Measurements from ENCODE around the gene MBNL2.

The MBNL2 gene

DNA sequence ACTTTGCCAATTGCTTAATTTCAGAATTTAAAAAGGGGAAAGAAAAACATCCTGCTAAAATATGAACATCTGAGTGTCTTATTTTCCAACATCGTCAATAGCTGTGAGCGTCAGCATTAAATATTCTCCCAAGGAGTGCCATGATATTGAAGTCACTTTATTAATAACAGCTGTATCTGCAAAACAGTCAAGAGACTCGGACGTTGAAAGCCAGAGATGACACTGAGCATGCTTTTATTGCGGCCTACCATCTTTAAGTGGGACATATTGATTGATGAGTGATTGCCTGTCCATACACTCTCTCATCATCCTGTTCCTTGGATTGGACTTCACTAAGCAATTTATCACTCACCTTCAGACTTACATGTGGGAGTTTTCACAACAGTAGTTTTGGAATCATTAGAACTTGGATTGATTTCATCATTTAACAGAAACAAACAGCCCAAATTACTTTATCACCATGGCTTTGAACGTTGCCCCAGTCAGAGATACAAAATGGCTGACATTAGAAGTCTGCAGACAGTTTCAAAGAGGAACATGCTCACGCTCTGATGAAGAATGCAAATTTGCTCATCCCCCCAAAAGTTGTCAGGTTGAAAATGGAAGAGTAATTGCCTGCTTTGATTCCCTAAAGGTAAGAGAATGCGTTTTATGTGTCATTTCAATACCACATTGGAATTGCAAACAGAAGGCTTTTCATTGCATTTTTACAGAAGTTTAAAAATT, 53.8 kb downstream of the MBNL2 start:
- no peak for DNase-seq

DNA sequence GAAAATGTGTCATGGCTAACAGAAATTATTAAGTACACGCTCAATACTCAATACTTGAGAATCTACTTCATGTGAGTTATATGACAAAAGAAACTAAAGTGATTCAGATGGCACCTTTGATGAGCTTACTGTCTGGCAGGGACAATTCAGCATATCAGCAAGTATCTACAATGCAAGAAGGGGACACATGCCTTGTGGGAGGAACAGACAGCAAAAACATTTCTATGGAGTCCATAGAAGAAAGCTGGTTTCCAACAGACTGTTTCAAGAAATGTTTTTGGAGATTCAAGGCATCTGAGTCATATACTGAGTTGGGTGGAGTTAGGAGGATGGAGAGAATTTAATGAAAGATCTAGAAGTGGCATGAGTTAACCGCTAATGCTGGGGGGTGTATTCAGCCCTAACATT, 54.7 kb downstream of the MBNL2 start:
- no peak for DNase-seq

DNA sequence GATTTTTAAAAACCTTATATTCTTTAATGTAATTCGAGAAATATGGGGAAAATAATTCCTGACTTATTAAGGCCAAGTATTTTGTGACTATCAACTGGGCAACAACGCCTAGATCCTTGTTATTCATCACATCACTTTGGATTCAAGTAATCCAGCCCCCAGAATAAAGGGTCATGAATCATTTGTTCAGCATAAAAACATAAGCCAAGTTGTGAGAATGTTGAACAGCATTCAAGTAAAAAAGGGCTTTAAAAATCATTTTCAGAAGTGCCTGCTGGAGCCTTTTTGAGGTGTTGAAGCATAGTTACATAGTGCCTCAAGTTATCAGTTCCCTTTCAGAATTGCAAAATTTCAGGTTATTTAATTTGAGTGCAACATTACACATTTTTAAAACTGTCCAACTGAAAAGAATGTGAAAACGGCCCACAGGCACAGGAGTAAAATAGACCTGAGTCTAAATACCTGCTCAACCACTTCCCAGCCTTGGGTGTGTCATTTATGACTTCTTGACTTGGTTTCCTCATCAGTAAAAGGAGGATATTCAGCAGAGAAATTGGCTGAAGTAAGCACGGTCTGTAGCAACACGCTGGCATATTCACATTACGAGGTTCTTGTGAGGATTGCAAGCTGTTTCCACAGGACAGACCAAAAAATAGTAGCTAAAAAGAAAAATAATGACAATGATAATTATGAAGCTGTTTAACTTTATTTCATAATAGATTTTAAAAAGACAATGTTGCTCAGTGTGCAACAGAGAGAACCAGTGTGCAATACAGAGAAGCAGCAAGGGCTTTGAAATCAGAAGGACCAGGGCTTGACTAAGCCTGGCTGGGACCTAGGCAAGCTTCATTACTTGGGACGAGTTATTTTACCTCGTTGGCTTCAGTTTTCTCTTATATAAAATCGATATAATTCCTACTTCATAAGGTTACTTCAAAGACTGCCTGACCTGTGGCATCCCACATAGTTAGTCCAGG, 56.6 kb downstream of the MBNL2 start:
- no peak for DNase-seq

DNA sequence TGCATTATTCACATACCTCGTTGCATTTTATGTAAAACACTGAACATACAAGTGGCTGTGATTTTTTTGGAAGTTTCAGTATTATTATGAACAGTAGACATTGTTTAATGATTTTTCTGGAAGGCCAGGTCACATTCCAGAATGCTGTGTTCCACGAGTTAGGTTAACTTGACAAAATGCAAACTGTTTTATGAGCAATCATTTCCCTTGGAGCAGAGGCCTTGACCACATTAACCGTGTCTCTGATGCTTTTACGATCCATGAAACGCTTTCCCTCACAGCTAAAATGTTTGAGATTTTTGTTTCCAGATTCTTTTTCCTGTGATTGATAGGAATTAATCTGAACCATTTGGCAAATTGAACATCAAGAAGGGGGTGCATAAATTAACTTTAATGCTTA, 57.8 kb downstream of the MBNL2 start:
- no peak for DNase-seq

DNA sequence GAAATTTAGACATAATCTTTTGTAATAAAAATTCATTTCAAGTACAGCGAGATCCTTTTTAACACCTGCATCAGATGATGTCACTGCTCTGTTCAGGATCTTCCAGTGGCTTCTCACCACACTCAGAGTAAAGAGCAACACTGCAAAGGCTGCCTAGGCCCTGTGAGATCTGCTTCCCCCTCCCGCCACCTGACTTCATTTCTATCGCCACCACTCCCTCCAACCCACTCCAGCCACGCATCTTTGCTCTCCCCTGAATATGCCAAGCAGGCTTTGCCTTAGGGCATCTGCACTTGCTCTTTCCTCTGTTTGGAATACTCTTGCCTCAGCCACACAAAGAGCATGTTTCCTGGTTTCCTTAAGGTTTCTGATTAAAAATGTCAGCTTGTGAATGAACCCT, 58.3 kb downstream of the MBNL2 start:
- no peak for DNase-seq

DNA sequence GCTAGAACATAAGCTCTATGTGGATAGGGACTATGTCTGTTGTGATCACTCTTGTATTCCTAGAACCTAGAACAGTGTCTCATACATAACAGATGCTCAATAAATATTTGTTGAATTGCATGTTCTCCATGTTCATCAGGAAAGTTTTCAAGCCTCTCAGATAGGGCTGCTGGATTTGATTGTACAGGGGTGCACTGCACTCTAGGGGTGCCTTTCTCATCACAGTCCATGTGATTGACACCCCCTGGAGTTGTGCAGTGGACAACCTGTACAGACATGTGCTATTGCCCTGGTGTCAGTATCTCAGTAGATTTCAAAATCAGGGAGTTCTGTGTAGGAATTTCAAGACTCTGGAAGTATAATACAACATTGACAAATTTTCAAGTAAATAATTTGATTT, 58.9 kb downstream of the MBNL2 start:
- no peak for DNase-seq

DNA sequence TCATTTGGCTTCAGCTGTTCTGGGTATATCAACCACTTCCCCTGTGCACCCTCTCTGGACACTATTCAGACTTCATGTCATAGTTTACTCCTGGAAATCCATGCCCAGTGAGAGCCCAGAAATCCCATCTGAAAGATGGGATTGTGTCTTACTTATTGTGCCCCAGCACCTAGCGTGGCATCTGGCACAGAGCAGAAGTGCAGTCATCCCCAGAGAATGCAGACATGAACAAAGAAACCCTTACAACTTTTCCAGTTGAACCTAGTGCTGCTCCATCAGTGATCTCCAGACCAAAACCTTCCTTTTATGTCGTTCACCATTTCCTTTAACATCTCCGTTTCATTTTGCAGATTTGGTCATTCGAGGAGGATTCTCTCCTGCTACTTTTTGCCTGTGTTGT, 60.6 kb downstream of the MBNL2 start:
- DNase-seq: no peak

DNA sequence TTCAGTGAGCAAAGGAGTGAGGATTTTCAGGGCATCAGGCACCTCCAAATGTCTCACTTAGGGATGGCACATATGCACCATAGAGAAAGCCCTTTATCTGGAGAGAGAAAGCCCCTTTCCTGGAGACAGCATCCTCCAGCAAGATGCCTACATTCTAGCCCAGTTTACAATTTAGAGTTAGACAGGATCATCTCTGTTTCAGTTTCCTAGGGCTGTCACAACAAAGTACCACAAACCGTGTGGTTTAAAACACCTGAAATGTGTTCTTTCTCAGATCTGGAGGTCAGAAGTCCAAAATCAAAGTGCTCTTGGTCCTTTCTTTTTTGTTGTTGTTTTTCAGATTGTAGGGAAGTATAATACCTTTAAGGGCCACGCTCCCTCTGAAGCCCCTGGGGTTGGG, 61.8 kb downstream of the MBNL2 start:
- no peak for DNase-seq

DNA sequence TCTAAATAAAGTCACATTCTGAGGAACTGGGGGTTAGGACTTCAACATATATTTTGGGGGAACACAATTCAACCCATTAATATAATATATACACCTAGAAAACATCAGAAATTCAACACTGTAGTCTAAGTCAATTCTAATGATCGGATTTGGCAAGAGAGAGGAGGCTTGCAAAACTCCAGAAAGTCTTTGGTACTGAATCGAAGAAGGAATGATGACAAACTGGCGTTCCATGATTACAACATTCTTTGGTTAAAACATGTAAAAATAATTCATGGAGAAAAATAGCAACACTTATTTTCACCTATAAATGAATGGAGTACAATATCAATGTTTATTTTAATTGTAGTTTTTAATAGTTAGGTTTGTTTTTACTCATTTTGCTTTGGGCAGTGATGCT, 62.4 kb downstream of the MBNL2 start:
- no peak for DNase-seq

DNA sequence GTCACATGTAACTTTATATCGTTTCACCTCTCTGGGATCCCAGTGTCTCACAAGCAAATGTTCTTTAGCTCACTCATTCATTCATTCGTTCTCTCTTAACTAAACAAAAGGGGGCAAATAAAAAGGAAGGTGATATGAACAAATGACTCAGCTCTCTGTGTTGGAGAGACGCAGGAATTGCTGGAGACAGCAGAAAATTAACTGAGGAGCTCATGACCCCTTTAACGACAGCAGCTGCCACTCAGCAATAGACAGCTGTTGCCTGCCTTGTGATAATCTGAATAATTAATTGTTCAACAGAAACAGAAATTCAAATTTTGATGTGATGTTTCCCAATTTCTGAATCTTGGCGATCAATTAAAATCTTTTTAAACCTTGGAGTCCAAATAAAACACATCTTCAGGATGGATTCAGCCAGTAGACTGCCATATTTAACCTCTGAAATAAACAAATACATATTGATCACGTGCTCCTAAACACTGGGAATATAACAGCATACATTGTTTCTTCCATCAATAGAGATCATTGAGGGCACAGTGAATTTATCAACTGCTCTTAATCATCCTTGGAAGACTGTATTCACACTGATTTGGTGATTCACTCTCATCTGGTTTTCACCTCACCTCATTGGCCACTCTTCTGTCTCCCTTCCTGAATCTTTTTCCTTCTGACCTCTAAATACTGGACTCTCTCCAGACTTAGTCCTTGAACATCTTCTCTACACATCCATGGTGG, 63.3 kb downstream of the MBNL2 start:
- no peak for DNase-seq

DNA sequence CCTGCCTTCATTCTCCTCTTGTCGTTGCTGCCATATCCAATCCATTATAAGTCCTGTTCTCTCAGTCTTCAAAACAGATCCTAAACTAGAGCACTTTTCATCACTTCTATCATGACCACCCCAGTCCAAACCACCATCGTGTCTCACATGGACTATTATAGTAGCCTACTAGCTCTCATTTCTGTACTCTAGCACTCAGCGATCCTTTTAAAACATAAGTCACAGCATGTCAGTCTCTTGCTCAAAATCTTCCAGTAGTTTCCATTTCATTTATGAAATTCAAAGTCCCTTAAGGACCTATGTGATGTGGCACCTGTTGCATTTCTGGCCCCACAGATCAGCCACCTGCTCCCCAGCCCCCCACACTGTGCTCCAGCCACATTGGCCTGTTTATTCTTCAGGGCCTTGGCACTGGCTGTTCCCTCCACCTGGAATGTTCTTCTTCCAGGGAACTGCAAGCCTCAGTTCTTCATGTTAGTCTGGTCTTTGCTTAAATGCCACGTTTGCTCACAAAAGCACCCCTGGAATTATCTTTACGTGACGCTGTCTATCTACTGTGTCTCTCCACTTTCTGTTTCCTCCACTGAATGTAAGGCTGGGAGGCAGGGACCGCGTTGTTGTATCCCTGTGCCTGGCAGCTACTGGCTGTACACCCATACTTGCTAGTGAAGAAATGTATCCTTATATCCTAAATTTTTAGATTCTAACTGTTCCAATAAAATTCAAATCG, 64.3 kb downstream of the MBNL2 start:
- DNase-seq: no peak

DNA sequence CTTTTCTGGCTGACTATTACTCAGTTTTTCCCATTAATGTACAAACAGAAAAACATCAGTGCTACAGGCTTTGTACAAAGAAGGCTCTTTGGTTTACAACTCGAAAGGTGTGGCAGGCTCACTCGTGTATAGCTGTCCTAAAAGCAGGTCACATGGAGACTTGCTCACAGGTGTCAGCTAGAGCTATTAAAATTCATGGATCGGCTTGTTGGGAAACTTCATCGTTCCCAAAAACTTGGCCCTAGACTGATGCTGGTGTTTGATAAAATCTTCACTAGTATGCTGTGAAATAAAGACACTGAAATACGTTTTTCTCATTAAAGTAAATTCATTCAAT, 64.9 kb downstream of the MBNL2 start:
- DNase-seq: no peak

DNA sequence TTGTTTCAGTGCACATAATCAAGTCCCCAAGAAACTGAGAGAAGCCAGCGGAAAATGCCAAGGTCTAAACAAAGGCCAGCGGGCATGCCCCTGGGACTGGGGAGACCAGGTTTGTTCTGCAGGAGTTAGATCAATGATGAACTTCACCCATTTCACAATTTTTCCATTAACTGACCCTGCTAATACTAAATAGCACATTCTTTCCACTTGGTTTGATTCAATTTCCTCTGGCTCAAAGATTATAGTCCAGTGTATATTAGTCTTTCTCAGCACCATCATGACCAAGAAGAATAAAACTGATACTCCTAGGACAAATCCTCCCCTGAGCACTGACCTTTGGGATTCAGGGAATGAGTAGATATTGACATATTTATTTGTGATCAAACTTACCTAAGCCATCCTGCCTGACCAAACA, 66.4 kb downstream of the MBNL2 start:
- no peak for DNase-seq

DNA sequence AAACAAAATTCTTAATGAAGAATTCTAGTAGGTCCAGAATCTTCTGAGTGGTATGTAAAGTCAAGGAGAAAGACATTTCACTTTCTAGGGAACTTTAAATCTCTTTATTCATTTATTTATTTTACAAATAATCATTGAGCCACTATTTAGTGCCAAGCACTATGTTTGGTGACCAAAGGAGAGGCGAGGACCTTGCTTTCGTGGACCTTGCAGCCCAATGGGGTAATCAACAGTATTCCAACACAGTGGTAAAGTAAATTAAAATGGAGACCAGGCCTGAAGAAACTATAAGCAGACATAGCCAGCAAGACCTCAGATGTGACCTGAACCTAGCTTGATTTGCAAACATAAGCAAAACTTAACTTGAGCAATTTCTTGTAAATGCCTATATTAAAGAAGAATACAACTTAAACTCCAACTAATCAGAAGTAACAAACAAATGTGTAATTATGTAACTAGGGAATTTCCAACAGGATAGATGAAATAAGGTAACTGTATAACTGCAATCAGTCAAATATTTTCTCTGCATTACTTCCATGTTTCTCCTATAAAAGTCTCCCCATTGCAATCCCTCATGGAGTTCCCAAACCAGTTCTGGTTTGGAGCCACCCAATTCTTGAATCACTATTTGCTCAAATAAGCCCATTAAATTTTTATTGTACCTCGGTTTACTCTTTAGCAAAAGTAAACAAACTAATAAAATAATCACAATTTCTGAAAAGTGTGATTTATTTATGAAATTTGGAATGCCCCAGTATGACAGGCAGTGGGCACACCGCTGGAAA, 67.6 kb downstream of the MBNL2 start:
- DNase-seq: no peak

DNA sequence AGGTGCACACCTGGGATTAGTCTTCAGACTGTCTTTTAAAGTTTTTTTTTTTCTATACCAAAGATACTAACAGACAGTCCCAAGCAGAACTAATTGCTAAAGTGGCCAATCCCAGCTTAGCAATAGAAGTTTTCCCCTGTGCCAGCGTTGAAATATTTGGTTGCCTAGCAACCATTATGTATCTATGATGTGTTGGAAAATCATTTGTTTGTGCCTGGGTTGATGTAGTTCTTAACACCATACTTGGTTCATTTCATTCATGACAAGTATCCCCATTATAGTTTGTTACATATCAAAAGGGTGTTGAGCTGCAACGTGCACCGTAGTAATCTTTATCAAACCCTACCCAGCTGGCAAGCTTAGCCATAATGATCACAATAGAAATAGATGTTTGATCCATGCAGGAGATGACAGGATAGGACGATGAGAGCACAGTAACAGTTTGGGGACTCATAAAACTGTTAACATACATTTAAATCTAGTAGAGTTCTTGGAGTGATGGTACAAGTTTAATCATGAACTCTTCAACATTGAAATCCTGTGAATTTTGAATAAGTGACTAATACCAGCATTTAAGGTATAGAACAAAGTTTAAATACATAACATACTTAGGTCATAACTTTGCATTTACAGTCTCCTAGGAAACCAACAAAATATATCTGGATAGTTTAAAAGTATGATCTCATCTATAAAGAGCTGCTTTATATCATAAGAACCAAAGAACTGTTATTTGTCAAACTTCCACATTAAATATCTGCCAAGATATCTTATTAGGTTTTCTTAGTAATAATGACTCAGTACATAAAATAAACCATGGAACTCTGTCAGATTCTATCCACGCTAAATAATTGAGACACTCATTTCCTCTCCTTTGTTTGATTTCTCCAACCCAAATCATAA, 73.4 kb downstream of the MBNL2 start:
- DNase-seq: no peak

DNA sequence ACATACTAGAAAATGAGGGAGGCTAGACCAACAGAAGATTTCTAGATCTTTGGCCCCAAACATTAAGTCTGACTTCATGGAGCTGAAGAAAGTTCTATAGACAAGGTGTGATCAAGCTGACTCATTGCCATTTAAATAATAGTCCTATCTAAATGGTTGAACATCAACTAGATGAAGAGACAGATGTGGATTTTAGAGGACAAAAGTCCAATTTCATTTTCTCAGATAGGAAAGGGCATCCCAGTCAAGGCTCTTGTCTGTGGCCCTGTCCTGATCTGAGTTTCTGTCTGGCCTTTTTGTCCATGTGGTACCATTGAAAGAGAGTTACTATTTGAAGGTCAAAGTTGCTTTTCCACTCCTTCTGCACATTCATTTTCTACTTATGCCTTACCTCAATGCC, 74.6 kb downstream of the MBNL2 start:
- DNase-seq: no peak

DNA sequence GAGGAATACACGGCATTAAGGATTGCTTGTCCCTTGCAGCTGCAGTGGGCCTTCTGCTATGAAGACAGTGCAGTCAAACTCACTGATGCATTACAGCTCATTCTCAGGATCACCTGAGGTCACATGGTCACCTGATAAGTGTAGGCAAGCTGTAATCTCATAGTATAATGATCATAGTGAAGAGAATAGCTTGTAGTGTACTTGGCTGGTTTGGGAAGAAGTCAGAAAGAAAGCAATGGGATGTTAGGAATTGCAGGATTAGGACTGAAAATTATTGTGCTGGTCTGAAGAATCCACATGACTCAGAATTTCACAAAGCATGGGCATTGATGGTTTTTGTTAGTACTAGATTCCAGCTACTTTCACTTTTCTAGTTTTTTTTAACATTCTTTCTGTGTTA, 76.7 kb downstream of the MBNL2 start:
- no peak for DNase-seq

DNA sequence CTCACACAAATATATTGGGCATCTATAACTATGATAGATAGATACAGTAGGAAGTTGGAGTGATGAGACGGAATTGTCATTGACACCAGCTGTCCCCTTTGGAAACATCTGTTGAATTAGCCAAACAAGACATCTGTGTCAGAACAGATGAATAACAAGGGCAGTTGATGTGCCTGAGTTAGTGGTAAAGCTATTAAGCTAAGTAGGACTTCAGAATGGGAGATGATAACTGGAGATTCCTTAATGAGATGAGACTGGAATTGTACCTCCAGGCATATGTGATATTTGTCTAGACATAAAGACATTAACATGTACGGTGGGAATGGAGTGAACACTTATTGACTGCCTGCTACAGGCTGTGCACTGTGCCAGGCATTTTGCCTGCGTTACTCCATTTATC, 78.7 kb downstream of the MBNL2 start:
- no peak for DNase-seq

DNA sequence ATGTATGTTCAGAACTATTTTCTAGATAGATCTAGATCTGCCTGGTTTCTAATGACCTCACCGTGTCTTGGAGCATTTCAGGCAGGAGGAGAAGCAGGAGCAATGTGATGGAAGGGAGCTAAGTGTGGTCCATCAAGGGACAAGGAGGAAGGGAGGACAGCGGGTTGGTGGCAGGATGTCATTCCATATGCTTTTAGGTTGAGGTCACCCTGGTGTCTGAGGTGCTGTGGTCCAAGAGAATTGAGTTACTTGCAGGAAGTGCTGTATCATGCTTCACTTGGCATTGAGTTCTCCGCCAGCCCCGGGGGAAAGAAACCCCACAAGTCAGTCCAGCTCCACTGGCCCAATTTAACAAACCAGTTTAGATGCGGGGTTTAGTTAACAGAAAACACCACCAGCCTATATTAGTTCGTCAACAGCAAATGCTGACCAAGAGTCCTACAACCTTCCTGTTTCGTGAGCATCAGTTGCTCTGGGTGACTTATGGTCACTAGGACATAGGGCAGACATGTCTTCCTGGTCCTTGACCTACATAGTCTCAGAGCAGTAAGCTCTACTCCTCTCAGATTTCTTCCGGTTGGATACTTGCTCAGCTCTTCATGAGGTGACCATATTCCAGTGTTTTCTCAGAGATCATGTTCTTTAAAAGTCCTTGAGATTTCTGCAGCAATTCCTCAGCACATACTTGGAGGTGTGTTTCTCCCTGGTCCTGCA, 79.4 kb downstream of the MBNL2 start:
- DNase-seq: no peak

DNA sequence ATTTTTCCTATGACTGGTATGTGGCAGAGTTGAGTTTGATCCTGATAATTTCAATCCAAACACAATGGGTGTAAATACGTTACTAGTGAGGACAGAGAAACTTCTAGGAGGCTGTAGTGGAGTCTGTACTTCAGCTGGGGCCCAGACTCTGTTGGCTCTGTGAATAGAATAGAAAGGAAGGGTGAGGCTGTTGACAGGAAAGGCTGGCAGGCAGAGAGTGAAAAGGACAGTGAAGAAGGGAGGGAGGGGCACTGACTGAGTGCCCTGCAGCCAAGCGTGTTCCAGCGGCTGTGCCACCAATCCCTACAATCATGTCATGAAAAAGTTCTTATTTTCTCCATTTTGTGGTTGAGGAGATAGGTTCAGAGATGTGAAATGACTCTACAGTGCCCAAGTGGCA, 80.5 kb downstream of the MBNL2 start:
- DNase-seq: no peak

All from effector CD8-positive, alpha-beta T cell (primary cell).